ENCODE measurements around the gene RNF157.

Gene RNF157

GRCh38 chr17:76223802-76224201 is 16.5 kb downstream of the RNF157 start:
- TF ChIP-seq POLR2AphosphoS5 (IDR thresholded peaks at IDR 0.05; ENCODE audit: low read depth) = no peak
- no peak for TF ChIP-seq GABPA (IDR thresholded peaks at IDR 0.05; ENCODE audit: low read depth)
- no peak for TF ChIP-seq CTCF (IDR thresholded peaks at IDR 0.05; ENCODE audit: insufficient read depth, low read length)
- TF ChIP-seq REST (IDR thresholded peaks at IDR 0.05; ENCODE audit: insufficient replicate concordance, low read depth) = no peak
- no peak for TF ChIP-seq SPI1 (IDR thresholded peaks at IDR 0.05; ENCODE audit: borderline replicate concordance, low read depth)
- no peak overlapping the region for H3K27ac ChIP-seq (replicated peaks)
- no peak overlapping the region for H3K4me3 ChIP-seq (replicated peaks; ENCODE audit: insufficient read depth, low read length)
- no peak for DNase-seq (ENCODE audit: low read depth in 1 of 2, low spot score in 1 of 2)
- H3K27me3 ChIP-seq (ENCODE audit: insufficient read depth, poor library complexity, severe bottlenecking) = no peaks in the 10 kb centered on the region

GRCh38 chr17:76219670-76220383 is 20.5 kb downstream of the RNF157 start:
- TF ChIP-seq REST (IDR thresholded peaks at IDR 0.05; ENCODE audit: insufficient replicate concordance, low read depth) (no peak), CTCF (IDR thresholded peaks at IDR 0.05; ENCODE audit: insufficient read depth, low read length) (no peak), GABPA (IDR thresholded peaks at IDR 0.05; ENCODE audit: low read depth) (no peak), POLR2AphosphoS5 (IDR thresholded peaks at IDR 0.05; ENCODE audit: low read depth) (no peak), SPI1 (IDR thresholded peaks at IDR 0.05; ENCODE audit: borderline replicate concordance, low read depth) (no peak)
- Histone ChIP-seq H3K4me3 (replicated peaks; ENCODE audit: insufficient read depth, low read length) (no peak overlapping the region), H3K27ac (replicated peaks) (no peak overlapping the region), H3K27me3 (ENCODE audit: insufficient read depth, poor library complexity, severe bottlenecking) (no peaks in the 10 kb centered on the region)
- DNase-seq (ENCODE audit: low read depth in 1 of 2, low spot score in 1 of 2) = no peak

- H3K27ac ChIP-seq (replicated peaks) = no peak overlapping the region
- H3K27me3 ChIP-seq (ENCODE audit: insufficient read depth, poor library complexity, severe bottlenecking) = no peaks in the 10 kb centered on the region
- TF ChIP-seq POLR2AphosphoS5 (IDR thresholded peaks at IDR 0.05; ENCODE audit: low read depth) (no peak), CTCF (IDR thresholded peaks at IDR 0.05; ENCODE audit: insufficient read depth, low read length) (no peak)
- no peak overlapping the region for H3K4me3 ChIP-seq (replicated peaks; ENCODE audit: insufficient read depth, low read length)
- no peak for DNase-seq (ENCODE audit: low read depth in 1 of 2, low spot score in 1 of 2)
Measured at GRCh38 chr17:76217081-76217480, 23.2 kb downstream of the RNF157 start.

- TF ChIP-seq POLR2AphosphoS5 (IDR thresholded peaks at IDR 0.05; ENCODE audit: low read depth) (no peak), SPI1 (IDR thresholded peaks at IDR 0.05; ENCODE audit: borderline replicate concordance, low read depth) (no peak), CTCF (IDR thresholded peaks at IDR 0.05; ENCODE audit: insufficient read depth, low read length) (no peak), REST (IDR thresholded peaks at IDR 0.05; ENCODE audit: insufficient replicate concordance, low read depth) (no peak), GABPA (IDR thresholded peaks at IDR 0.05; ENCODE audit: low read depth) (no peak)
- DNase-seq (ENCODE audit: low read depth in 1 of 2, low spot score in 1 of 2) = no peak
- Histone ChIP-seq H3K27ac (replicated peaks) (no peak overlapping the region), H3K4me3 (replicated peaks; ENCODE audit: insufficient read depth, low read length) (no peak overlapping the region), H3K27me3 (ENCODE audit: insufficient read depth, poor library complexity, severe bottlenecking) (no peaks in the 10 kb centered on the region)
Measured at GRCh38 chr17:76213491-76213890, 26.8 kb downstream of the RNF157 start.

All from HL-60 (cell line).